Activated CD8-positive, alpha-beta memory T cell treated with anti-CD3 and anti-CD28 coated beads for 36 hours (primary cell): ENCODE results near the gene EPM2AIP1. TPM values are rescaled to one million over a fixed set of nuclear protein-coding genes. Genes with fewer than 3 reads are reported as not detected.
"Not testable (repeated sequence)": the region's sequence is repeated elsewhere in the genome, so short reads cannot be mapped to it uniquely, and the experiment has no call there.

ENCODE experiments used
- CTCF ChIA-PET: fragments of 350-600 bp; sonication (Branson Sonifier 250); formaldehyde crosslinking; loops from one replicate; lab custom pipeline; 2021; ENCODE audit warnings: antibody characterized with exemption; lab: Charles Lee
- POLR2A ChIA-PET: fragments of 350-600 bp; sonication (Branson Sonifier 250); formaldehyde crosslinking; loops from one replicate; lab custom pipeline; 2021; ENCODE audit warnings: antibody characterized with exemption; lab: Charles Lee
- total RNA-seq, 2 experiments: library from RNA; stranded (reverse); gene quantifications; one replicate each; pipeline ENCODE4 v1.2.3, GENCODE V29; 2021

The EPM2AIP1 gene
- total RNA-seq, 2 experiments from 2014 or later = 11.9 to 12.8 TPM

DNA sequence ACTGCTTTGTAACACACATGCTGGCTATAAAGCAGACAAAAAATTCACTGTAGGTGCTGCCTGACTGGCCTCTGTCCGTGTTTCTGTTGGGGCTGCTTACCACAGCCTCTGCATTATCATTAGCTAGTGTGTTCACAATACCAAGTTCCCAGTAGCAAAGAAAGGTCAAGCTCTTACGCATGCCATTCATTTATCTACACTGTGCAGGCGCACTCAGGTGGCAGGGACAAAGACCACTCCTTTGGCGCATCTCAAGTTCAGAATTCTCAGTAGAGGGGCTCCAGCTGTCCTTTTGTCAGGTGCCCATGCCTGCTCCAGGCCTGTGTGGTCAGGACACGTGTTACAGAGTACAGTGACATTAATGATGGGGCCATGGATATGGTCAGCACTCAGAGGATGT, 22.7 kb upstream of the EPM2AIP1 start:
- CTCF ChIA-PET = no interaction called here
- POLR2A ChIA-PET = no interaction called here

DNA sequence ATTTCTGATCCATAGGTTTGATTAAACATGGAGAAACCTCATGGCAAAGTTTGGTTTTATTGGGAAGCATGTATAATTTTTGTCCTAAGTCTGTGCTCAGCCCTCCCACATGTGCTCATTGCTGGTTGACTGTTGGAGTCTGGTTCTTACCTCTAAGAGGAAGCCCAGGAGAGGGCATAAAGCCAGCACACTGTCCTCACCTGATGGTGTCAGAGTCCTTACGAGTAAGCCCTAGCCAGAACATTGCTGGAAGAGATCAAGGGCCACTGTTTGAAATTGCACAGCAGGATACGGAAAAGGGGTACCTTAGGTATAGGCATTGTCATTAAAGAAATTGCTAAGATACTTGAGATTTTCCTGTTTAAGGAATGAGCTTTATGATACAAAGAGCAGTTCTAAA, 21.7 kb upstream of the EPM2AIP1 start:
- ChIA-PET POLR2A (no interaction called here), CTCF (no interaction called here)

DNA sequence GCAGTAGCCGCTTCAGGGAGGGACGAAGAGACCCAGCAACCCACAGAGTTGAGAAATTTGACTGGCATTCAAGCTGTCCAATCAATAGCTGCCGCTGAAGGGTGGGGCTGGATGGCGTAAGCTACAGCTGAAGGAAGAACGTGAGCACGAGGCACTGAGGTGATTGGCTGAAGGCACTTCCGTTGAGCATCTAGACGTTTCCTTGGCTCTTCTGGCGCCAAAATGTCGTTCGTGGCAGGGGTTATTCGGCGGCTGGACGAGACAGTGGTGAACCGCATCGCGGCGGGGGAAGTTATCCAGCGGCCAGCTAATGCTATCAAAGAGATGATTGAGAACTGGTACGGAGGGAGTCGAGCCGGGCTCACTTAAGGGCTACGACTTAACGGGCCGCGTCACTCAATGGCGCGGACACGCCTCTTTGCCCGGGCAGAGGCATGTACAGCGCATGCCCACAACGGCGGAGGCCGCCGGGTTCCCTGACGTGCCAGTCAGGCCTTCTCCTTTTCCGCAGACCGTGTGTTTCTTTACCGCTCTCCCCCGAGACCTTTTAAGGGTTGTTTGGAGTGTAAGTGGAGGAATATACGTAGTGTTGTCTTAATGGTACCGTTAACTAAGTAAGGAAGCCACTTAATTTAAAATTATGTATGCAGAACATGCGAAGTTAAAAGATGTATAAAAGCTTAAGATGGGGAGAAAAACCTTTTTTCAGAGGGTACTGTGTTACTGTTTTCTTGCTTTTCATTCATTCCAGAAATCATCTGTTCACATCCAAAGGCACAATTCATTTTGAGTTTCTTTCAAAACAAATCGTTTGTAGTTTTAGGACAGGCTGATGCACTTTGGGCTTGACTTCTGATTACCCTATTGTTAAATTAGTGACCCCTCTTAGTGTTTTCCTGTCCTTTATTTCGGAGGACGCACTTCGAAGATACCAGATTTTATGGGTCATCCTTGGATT, 674 bp upstream of the EPM2AIP1 start, which contains the start of gene MLH1:
Gene MLH1 (plus strand): TSS at position 193 of the 958 bp plus-strand sequence. CDS start 30 bp downstream, at position 223.
- POLR2A ChIA-PET = interaction anchor here (0.6 to 3.0 kb wide), 6 partner anchors 20 to 219 kb away, joined by 3 to 13 read pairs (median 6); partner anchors contain the start of gene TRANK1
- CTCF ChIA-PET = interaction anchor here (1.1 to 1.2 kb wide), 2 partner anchors 35 to 117 kb away, joined by 3 read pairs; no protein-coding TSS in a partner anchor

DNA sequence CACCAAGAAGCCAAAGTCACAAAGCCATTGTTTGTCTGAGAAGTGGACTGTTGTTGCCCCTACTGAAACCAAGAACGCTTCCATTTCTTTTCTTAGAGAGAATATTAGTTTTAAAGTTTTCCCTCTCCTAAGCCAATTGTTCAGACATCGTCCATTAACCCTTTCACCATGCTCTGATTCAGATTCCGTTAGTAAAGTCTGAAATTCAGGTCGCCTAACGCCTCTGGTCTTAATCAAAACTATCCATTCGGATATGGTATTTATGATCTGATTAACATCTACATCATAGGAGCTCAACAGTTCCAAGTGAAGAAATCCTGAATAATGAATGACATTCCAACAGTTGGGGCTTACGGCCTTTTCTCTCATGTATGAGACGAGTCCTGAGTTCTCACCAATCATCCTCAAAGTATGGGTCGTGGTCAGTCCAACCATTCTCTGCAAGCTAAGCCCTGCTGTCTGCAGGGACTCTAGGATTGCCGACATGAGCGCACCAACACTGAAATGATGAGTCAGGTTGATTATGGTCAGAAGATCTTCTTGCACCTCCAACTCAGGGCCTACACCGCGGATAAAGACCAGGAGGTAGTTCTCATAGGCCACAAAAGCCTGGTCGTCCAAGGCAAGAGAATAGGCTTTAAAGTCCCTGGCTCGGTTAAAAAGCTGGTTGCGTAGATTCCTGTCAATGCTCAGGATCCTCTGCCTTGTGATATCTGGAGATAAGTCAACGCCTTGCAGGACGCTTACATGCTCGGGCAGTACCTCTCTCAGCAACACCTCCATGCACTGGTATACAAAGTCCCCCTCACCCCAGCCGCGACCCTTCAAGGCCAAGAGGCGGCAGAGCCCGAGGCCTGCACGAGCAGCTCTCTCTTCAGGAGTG, 767 bp downstream of the EPM2AIP1 start:
- POLR2A ChIA-PET = interaction anchor here (0.6 to 3.0 kb wide), 7 partner anchors 22 to 169 kb away, joined by 3 to 13 read pairs (median 4); partner anchors contain the start of gene TRANK1
- CTCF ChIA-PET = interaction anchor here (1.1 kb wide), 1 partner anchor 34 kb away, joined by 3 read pairs; no protein-coding TSS in a partner anchor

DNA sequence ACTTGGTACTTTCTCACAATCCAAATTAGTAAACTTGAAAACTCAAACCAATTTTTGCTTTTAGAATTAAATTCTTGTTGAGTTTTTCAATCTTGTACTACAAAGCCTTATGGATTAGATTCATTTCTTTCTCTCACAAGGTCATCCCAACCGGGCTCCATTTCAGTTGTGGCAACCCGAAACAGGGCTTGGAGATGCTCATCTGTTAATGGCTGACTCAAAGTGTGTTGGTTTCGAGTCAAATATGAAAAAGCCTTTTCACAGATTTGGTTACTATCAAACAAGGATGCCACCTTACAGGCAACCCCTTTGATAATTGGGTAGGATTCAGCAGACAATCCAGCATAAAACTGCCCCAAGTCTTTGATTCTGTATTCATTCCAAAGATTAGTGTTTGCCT, 1.8 kb downstream of the EPM2AIP1 start:
- POLR2A ChIA-PET = no interaction called here
- CTCF ChIA-PET = no interaction called here

DNA sequence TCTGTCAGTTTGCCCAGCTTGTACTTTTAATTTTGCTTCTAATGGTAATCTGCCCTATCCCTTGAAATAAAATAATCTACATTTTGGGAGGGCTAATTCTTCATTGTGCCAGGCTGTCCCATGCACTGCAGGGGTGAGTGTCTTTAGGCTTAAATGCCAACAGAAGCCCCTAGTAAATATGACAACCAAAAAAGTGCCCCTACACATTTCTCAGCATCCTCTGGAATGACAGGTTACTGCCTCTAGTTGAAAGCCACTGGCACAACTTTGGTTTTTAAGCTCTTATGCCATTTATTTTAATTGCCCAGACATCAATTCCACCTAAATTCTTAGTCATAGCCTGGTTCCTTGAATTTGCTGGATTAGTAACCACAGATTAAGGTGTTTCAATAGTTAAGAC, 3.4 kb downstream of the EPM2AIP1 start:
- CTCF ChIA-PET = no interaction called here

DNA sequence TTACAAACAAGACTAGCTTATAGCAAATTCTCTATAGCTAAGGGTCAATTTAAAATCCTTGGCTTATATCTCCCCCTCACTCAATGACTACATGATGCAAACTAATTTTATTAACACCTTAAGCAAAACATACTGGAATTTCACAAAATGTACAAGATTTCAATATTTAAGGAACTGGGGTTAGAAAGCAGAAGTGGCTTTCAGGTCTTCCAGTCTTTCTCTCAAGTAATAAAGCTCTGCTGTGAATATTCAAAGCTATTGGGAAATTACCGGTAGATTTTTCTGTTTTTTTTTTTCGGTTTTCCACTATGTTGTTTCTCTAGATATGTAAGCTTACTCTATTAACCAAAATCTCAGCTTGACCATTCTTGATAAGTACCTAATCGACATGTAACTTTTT, 3.9 kb downstream of the EPM2AIP1 start:
- ChIA-PET CTCF (interaction anchor here (0.6 kb wide), 1 partner anchor 17 kb away, joined by 4 read pairs; no protein-coding TSS in a partner anchor), POLR2A (interaction anchor here (0.6 to 0.7 kb wide), 2 partner anchors 9 to 67 kb away, joined by 4 to 6 read pairs; no protein-coding TSS in a partner anchor)

More for the DNA sequence above, 3.4 kb downstream of the EPM2AIP1 start:
- POLR2A ChIA-PET = no interaction called here

DNA sequence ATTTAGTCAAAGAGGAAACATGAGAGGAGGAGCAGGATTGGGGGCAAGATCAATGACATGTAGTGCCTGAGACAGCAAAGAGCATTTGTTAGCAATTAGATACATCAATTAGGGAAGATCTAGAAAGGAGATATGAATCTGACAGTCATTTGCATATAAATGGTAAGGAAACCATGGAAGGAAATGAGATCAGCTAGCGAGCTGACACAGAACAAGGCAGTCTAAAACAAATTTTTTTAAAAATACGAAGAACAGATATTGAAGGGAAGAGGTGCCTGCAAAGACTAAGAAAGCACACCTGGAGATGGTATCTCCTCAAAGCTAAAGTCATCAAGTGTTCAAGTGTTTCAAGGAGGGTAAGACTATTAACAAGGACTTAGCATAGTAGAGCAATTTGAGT, 4.6 kb downstream of the EPM2AIP1 start:
- POLR2A ChIA-PET = no interaction called here
- CTCF ChIA-PET = interaction anchor here (0.6 kb wide), 1 partner anchor 16 kb away, joined by 4 read pairs; no protein-coding TSS in a partner anchor

DNA sequence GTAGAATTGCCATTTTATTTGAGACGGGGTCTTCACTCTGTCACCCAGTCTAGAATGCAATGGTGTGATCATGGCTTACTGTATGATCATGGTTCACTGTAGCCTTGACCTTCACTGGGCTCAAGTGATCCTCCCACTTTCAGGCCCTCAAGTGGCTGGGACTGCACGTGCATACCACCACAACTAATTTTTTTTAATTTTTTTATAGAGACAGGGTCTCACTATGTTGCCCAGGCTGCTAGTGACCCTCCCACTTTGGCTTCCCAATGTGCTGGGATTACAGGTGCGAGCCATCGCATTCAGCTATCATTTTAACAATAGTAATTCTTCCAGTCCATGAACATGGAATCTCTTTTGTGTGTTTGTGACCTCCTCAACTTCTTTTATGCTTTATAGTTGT, 11.9 kb downstream of the EPM2AIP1 start:
- POLR2A ChIA-PET = no interaction called here
- CTCF ChIA-PET = no interaction called here

DNA sequence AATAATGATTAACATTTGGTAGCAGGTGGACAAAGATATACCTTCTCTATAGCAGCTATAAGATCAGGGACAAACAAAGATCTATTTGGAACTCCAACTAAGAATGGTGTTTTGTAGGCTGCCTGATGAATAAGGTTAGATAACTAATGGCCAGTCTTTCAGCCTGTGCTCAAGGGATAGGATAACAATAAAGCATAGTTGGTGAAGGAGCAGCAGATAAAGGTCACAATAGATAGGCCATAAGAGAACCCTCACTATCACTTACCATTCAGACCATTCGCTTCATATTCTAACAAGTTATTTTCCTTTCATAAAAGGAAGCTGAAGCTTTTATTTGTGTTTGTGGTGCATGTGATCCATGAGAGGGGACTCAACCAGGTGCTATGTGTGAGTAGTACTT, 19.8 kb downstream of the EPM2AIP1 start:
- ChIA-PET CTCF (no interaction called here), POLR2A (no interaction called here)

DNA sequence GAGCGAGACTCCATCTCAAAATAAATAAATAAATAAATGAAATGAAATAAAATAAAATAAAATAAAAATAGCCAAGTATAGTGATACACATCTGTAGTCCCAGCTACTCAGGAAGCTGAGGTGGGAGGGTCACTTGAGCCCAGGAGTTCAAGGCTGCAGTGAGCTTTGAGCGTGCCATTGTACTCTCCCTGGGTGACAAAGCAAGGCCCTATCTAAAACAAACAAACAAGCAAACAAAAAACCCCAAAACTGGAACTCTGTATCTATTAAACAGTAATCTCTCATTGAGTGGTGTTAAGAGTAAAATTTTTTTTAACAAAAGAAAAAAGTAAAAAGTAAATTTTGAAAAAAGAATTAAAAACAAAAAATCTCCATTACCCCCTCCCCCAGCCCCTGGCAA, 20.8 kb downstream of the EPM2AIP1 start:
- POLR2A ChIA-PET = no interaction called here
- CTCF ChIA-PET = interaction anchor here (0.6 kb wide), 1 partner anchor 16 kb away, joined by 4 read pairs; no protein-coding TSS in a partner anchor

DNA sequence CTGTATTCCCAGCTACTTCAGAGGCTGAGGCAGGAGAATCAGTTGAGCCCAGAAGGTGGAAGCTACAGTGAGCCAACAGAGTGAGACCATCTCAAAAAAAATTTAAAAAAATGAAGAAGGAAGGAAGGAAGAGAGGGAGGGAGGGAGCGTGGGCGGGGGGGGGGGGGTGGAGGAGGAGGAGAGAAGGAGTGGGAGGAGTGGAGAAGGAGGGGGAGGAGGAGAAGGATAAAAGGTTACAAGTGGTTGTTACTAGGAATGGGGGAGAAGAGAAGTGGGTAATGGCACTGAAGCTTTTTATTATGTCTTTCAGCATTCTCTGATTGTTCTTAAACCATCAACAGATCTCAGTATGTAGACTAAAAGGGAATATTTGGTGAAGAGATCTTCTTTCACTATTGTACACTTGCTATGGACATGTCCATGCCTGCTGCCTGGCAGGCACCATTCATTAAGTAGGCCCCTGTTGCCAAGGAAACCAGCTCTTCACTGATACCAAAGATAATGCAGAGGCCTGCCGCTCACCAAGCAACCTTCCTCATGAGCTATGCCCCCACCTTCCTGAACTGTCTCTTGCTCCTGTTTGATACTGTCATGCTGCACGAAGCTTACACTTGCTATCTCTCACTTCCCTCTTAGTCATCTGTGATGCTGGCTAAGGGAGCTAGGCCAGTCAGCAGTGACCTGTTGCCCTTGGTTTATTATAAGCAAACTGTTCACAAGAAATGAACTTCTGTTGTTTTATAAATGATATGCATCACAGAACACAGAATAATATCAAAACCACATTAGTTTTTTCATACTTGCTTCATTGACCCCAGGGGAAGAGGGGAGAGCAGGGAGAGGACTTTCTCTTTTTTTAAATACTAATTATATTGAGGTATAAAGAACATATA, 23.1 kb downstream of the EPM2AIP1 start:
- ChIA-PET POLR2A (interaction anchor here (1.4 kb wide), 1 partner anchor 23 kb away, joined by 11 read pairs; the partner anchor contains the start of genes EPM2AIP1 and MLH1), CTCF (interaction anchor here (1.5 kb wide), 1 partner anchor 11 kb away, joined by 6 read pairs; no protein-coding TSS in a partner anchor)

DNA sequence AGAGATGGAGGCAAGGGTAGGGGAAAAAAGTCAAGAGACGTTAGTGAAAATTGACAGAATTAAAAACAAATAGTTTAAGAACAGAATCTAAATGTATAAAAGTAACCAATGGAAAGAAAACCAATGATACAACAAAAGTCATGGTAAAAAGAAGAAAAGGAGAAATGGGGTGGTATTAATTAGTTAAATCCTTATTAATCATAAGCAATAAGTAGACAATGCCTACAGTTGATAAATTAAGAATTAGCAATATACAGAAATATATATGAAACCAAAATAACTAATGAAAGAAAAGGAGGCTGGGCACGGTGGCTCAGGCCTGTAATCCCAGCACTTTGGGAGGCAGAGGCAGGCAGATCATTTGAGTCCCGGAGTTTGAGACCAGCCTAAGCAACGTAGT, 23.8 kb downstream of the EPM2AIP1 start:
- ChIA-PET POLR2A (interaction anchor here (1.4 kb wide), 1 partner anchor 23 kb away, joined by 11 read pairs; the partner anchor contains the start of genes EPM2AIP1 and MLH1), CTCF (interaction anchor here (1.5 kb wide), 1 partner anchor 10 kb away, joined by 6 read pairs; no protein-coding TSS in a partner anchor)

DNA sequence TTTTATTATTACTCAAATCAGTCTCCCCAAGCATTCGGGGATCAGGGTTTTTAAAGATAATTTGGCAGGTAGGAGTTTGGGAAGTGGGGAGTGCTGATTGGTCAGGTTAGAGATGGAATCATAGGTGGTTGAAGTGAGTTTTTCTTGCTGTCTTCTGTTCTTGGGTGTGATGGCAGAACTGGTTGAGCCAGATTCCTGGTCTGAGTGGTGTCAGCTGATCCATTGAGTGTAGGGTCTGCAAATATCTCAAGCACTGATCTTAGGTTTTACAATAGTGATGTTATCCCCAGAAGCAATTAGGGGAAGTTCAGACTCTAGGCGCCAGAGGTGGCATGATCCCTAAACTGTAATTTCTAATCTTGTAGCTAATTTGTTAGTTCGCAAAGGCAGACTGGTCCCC, 27.5 kb downstream of the EPM2AIP1 start:
- ChIA-PET CTCF (no interaction called here), POLR2A (no interaction called here)

DNA sequence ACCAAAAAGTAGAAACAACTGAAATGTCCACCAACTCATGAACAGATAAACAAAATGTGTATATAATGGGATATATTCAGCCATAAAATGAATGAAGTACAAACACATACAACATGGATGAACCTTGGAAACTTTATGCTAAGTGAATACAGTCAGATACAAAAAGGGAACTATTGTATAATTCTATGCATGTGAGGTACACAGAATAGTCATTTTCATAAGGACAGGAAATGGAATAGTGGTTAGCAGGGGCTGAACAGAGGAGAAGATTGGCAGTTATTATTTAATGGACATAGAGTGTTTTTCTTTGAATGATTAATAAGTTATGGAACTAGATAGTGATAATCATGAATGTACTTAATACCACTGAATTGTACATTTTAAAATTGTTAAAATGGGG, 28.1 kb downstream of the EPM2AIP1 start:
- ChIA-PET CTCF (no interaction called here), POLR2A (no interaction called here)

DNA sequence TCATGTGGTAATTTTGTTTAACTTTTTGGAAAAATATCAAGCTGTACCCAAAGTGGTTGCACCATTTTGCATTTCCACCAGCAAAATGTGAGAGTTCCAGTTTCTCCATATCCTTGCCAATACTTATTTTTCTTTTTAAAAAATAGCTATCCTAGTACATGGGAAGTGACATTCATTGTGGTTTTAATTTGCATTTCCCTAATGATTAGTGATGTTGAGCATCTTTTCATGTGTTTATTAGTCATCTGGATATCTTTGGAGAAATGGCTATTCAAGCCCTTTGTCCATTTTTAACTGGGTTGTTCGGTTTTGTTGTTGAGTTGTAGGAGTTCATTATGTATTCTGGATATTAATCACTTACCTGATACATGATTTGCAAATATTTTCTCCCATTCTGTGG, 28.6 kb downstream of the EPM2AIP1 start:
- ChIA-PET CTCF (no interaction called here), POLR2A (no interaction called here)

DNA sequence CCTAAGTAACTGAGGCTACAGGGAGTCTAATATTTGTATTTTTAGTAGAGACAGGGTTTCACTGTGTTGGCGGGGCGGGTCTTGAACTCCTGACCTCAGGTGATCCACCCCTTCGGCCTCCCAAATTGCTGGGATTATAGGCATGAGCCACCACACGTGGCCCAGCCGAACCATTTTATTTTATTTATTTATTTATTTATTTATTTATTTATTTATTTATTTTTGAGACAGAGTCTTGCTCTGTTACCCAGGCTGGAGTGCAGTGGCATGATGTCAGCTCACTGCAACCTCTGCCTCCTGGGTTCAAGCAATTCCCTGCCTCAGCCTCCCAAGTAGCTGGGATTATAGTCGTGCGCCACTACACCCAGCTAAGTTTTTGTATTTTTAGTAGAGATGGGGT, 29.9 kb downstream of the EPM2AIP1 start:
- POLR2A ChIA-PET, CTCF ChIA-PET: not testable (repeated sequence)

DNA sequence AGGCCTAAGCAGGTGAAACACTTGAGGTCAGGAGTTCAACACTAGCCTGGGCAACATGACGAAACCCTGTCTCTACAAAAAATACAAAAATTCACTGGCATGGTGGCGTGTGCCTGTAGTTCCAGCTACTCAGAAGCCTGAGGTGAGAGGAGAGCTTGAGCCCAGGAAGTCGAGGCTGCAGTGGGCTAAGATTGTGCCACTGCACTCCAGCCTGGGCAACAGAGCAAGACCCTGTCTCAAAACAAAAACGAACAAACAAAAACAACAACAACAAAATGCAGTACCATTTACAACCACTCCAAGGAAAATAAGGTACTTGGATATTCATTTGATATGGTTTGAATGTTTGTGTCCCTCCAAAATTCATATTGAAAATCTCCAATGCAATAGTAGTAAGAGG, 32.4 kb downstream of the EPM2AIP1 start:
- POLR2A ChIA-PET = no interaction called here
- CTCF ChIA-PET = interaction anchor here (0.7 to 2.6 kb wide), 2 partner anchors 44 to 92 kb away, joined by 4 to 9 read pairs; no protein-coding TSS in a partner anchor
